Caco-2 (cell line): Measurements from ENCODE around the gene GIGYF1. TPM values are rescaled to one million over a fixed set of nuclear protein-coding genes. Genes with fewer than 3 reads are reported as not detected.

Source experiments
- BruUV-seq: library from RNA; stranded (reverse); fragments of 400-500 nt; replicated peaks from 2 replicates; lab custom pipeline; 2021; lab: Mats Ljungman, UMichigan
- CTCF ChIA-PET: fragments of 300-600 bp; sonication (Branson Sonifier 250); formaldehyde crosslinking; loops from one replicate; lab custom pipeline; 2022; ENCODE audit warnings: antibody characterized with exemption; lab: Charles Lee
- POLR2A ChIA-PET: fragments of 300-600 bp; sonication (Branson Sonifier 250); formaldehyde crosslinking; loops from one replicate; lab custom pipeline; 2022; ENCODE audit warnings: antibody characterized with exemption; lab: Charles Lee
- DNase-seq, 2 experiments: peaks; one replicate each; pipeline versions ENCODE4 v3.0.0 to v3.0.0-alpha.2; 2020 to 2022
- H3K27me3 ChIP-seq: replicated peaks from 2 replicates; pipeline ENCODE4 v1.6.0; 2011; ENCODE audit warnings: low read length; ENCODE audit not compliant: control insufficient read depth, insufficient read depth
- H3K36me3 ChIP-seq: 2 replicates; pipeline ENCODE4 v1.5.1; 2011; ENCODE audit warnings: low read length; ENCODE audit not compliant: control insufficient read depth, insufficient read depth
- H3K4me1 ChIP-seq: fragments of 250-450 bp; sonication (Bioruptor Pico); 2 replicates; pipeline ENCODE4 v1.5.1; 2020; ENCODE audit warnings: mild to moderate bottlenecking
- H3K4me3 ChIP-seq: 2 replicates; pipeline ENCODE4 v1.5.1; 2011; ENCODE audit warnings: low read depth, mild to moderate bottlenecking, control low read depth, low read length
- H3K9me3 ChIP-seq: fragments of 250-450 bp; sonication (Bioruptor Pico); 2 replicates; pipeline ENCODE4 v1.5.1; 2020; ENCODE audit warnings: mild to moderate bottlenecking, moderate library complexity
- H3K27ac Mint-ChIP-seq: one replicate; pipeline ENCODE4 v1.8.0; 2022; ENCODE audit warnings: mixed read lengths; ENCODE audit not compliant: unreplicated experiment
- H3K27me3 Mint-ChIP-seq: one replicate; pipeline ENCODE4 v1.8.0; 2022; ENCODE audit warnings: mixed read lengths; ENCODE audit not compliant: insufficient read depth, unreplicated experiment
- H3K36me3 Mint-ChIP-seq: one replicate; pipeline ENCODE4 v1.8.0; 2022; ENCODE audit warnings: mild to moderate bottlenecking, mixed read lengths; ENCODE audit not compliant: insufficient read depth, unreplicated experiment
- H3K4me1 Mint-ChIP-seq: one replicate; pipeline ENCODE4 v1.8.0; 2022; ENCODE audit warnings: low read depth, mixed read lengths; ENCODE audit not compliant: unreplicated experiment
- H3K4me3 Mint-ChIP-seq: one replicate; pipeline ENCODE4 v1.8.0; 2022; ENCODE audit warnings: mild to moderate bottlenecking, moderate library complexity, mixed read lengths; ENCODE audit not compliant: unreplicated experiment
- H3K9me3 Mint-ChIP-seq: one replicate; pipeline ENCODE4 v1.8.0; 2022; ENCODE audit warnings: mixed read lengths; ENCODE audit not compliant: unreplicated experiment
- intact Hi-C: fragments of 100-400 bp; cut with micrococcal nuclease; formaldehyde crosslinking; loops from one replicate; pipeline ENCODE4 v1.10.0; 2022; ENCODE audit not compliant: unreplicated experiment
- total RNA-seq: library from RNA; stranded (reverse); gene quantifications from 2 replicates; pipeline ENCODE4 v1.2.3, GENCODE V29; 2022
- TF ChIP-seq, protein P1 (sequence below), 2 experiments: fragments of 200-600 bp in 1 of 2; IDR thresholded peaks; 1 replicate in 1 of 2; 2 replicates in 1 of 2; pipeline versions ENCODE4 v1.5.1 to v1.8.0; 2011 to 2022; ENCODE audit warnings: antibody characterized with exemption in 1 of 2, control low read depth in 1 of 2, inconsistent platforms in 1 of 2, low read depth in 1 of 2, low read length in 1 of 2, mild to moderate bottlenecking in 1 of 2, moderate library complexity in 1 of 2; ENCODE audit not compliant: insufficient read depth in 1 of 2, severe bottlenecking in 1 of 2, unreplicated experiment in 1 of 2

Gene GIGYF1
- total RNA-seq, 1 experiment from 2014 or later, result 53.1 TPM

DNA sequence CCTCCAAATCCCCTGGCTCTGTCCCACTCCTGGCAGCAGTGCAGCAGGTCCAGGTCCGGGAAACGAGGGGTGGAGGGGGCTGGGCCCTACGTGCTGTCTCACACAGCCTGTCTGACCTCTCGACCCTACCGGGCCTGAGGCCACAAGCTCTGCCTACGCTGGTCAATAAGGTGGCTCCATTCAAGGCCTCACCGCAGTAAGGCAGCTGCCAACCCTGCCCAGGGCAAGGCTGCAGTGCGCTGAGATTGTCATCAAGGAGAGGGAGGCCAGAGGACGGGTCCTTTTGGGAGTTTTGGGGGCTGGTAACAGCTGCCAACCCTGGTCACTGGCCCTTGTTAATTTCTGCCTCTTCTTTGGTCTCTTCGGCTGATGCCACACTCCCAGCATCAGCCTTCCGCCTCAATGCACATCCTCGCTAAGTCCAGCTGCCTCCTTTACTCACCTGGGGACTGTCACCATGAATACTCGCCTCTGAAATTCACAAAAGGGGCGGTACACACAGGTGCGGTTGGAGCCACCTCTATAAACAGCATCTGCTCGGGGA lies 29.8 kb upstream of the GIGYF1 start:
- peaks cover 14% of the 10 kb centered on the region for H3K4me1 ChIP-seq
- H3K36me3 ChIP-seq, result no peaks in the 10 kb centered on the region
- intact Hi-C loops, result no loop called here
- peaks cover 5% of the 10 kb centered on the region; the same call in 1 of the 2 replicates for H3K9me3 ChIP-seq
- BruUV-seq, result no TSS peak
- H3K27me3 ChIP-seq, result no peaks in the 10 kb centered on the region
- H3K27ac Mint-ChIP-seq, result no peak overlapping the region
- ChIA-PET POLR2A (no interaction called here), CTCF (interaction anchor here (11.0 kb wide), 1 partner anchor 18 kb away, joined by 155 read pairs; the partner anchor contains the start of gene POP7)
- DNase-seq, result no peak
- H3K9me3 Mint-ChIP-seq, result peaks cover 7% of the 10 kb centered on the region
- peaks cover 5% of the 10 kb centered on the region for H3K36me3 Mint-ChIP-seq
- H3K4me3 ChIP-seq, result no peak overlapping the region
- no peak overlapping the region for H3K4me3 Mint-ChIP-seq
- TF ChIP-seq, protein P1, sequence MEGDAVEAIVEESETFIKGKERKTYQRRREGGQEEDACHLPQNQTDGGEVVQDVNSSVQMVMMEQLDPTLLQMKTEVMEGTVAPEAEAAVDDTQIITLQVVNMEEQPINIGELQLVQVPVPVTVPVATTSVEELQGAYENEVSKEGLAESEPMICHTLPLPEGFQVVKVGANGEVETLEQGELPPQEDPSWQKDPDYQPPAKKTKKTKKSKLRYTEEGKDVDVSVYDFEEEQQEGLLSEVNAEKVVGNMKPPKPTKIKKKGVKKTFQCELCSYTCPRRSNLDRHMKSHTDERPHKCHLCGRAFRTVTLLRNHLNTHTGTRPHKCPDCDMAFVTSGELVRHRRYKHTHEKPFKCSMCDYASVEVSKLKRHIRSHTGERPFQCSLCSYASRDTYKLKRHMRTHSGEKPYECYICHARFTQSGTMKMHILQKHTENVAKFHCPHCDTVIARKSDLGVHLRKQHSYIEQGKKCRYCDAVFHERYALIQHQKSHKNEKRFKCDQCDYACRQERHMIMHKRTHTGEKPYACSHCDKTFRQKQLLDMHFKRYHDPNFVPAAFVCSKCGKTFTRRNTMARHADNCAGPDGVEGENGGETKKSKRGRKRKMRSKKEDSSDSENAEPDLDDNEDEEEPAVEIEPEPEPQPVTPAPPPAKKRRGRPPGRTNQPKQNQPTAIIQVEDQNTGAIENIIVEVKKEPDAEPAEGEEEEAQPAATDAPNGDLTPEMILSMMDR (IDR thresholded peaks at IDR 0.05; ENCODE audit: insufficient read depth in 1 of 2, low read depth in 1 of 2, low read length in 1 of 2, severe bottlenecking in 1 of 2, unreplicated experiment in 1 of 2), result no peak
- H3K27me3 Mint-ChIP-seq, result no peaks in the 10 kb centered on the region
- H3K4me1 Mint-ChIP-seq, result peaks cover 10% of the 10 kb centered on the region

DNA sequence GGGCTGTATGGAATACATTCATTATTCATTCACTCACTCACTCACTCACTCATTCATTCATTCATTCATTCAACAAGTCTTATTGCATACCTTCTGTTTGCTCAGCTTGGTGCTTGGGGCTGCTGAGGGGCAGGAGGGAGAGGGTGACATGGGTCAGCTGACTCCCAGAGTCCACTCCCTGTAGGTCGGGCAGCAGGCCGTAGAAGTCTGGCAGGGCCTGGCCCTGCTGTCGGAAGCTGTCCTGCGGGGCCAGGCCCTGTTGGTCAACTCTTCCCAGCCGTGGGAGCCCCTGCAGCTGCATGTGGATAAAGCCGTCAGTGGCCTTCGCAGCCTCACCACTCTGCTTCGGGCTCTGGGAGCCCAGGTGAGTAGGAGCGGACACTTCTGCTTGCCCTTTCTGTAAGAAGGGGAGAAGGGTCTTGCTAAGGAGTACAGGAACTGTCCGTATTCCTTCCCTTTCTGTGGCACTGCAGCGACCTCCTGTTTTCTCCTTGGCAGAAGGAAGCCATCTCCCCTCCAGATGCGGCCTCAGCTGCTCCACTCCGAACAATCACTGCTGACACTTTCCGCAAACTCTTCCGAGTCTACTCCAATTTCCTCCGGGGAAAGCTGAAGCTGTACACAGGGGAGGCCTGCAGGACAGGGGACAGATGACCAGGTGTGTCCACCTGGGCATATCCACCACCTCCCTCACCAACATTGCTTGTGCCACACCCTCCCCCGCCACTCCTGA lies 28.6 kb upstream of the GIGYF1 start:
- no peak overlapping the region for H3K27ac Mint-ChIP-seq
- CTCF ChIA-PET, result interaction anchor here (11.0 kb wide), 1 partner anchor 17 kb away, joined by 155 read pairs; the partner anchor contains the start of gene POP7

DNA sequence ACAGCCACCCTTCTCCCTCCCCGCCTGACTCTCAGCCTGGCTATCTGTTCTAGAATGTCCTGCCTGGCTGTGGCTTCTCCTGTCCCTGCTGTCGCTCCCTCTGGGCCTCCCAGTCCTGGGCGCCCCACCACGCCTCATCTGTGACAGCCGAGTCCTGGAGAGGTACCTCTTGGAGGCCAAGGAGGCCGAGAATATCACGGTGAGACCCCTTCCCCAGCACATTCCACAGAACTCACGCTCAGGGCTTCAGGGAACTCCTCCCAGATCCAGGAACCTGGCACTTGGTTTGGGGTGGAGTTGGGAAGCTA lies 27.4 kb upstream of the GIGYF1 start:
- H3K9me3 ChIP-seq, result peaks cover 8% of the 10 kb centered on the region; the same call in 1 of the 2 replicates
- no peak for DNase-seq
- peaks cover 14% of the 10 kb centered on the region for H3K4me1 ChIP-seq
- CTCF ChIA-PET, result interaction anchor here (11.0 kb wide), 1 partner anchor 16 kb away, joined by 155 read pairs; the partner anchor contains the start of gene POP7
- intact Hi-C loops, result no loop called here
- Mint-ChIP-seq H3K9me3 (peaks cover 20% of the 10 kb centered on the region), H3K36me3 (peaks cover 5% of the 10 kb centered on the region), H3K27ac (no peak overlapping the region), H3K27me3 (no peaks in the 10 kb centered on the region), H3K4me1 (peaks cover 12% of the 10 kb centered on the region), H3K4me3 (peak overlapping the region; percentile 65)
- BruUV-seq, result no TSS peak
- POLR2A ChIA-PET, result interaction anchor here (1.7 kb wide), 1 partner anchor 16 kb away, joined by 6 read pairs; the partner anchor contains the start of gene POP7
- H3K27me3 ChIP-seq, result no peaks in the 10 kb centered on the region
- H3K36me3 ChIP-seq, result no peaks in the 10 kb centered on the region
- H3K4me3 ChIP-seq, result peak overlapping the region; percentile 47
- TF ChIP-seq, protein P1 (IDR thresholded peaks at IDR 0.05; ENCODE audit: insufficient read depth in 1 of 2, low read depth in 1 of 2, low read length in 1 of 2, severe bottlenecking in 1 of 2, unreplicated experiment in 1 of 2), result no peak

More for the DNA sequence above, 28.6 kb upstream of the GIGYF1 start:
- DNase-seq, result no peak
- Histone ChIP-seq H3K27me3 (no peaks in the 10 kb centered on the region), H3K4me3 (no peak overlapping the region), H3K9me3 (peaks cover 8% of the 10 kb centered on the region; the same call in 1 of the 2 replicates), H3K4me1 (peaks cover 14% of the 10 kb centered on the region), H3K36me3 (no peaks in the 10 kb centered on the region)
- Mint-ChIP-seq H3K4me3 (no peak overlapping the region), H3K36me3 (peaks cover 5% of the 10 kb centered on the region), H3K4me1 (peaks cover 12% of the 10 kb centered on the region), H3K27me3 (no peaks in the 10 kb centered on the region), H3K9me3 (peaks cover 18% of the 10 kb centered on the region)
- TF ChIP-seq, protein P1 (IDR thresholded peaks at IDR 0.05; ENCODE audit: insufficient read depth in 1 of 2, low read depth in 1 of 2, low read length in 1 of 2, severe bottlenecking in 1 of 2, unreplicated experiment in 1 of 2), result no peak
- intact Hi-C loops, result no loop called here
- POLR2A ChIA-PET, result interaction anchor here (1.7 kb wide), 1 partner anchor 17 kb away, joined by 6 read pairs; the partner anchor contains the start of gene POP7
- BruUV-seq, result no TSS peak
